SH-SY5Y (cell line): ENCODE data around the gene LMF1.

Source experiments
- GATA2 ChIP-seq: IDR thresholded peaks from 2 replicates; pipeline ENCODE4 v1.6.1; 2011; ENCODE audit warnings: mild to moderate bottlenecking, low read depth, low read length
- GATA3 ChIP-seq: IDR thresholded peaks from 2 replicates; pipeline ENCODE4 v1.6.1; 2011; ENCODE audit warnings: low read depth, mild to moderate bottlenecking, low read length, moderate library complexity

DNA sequence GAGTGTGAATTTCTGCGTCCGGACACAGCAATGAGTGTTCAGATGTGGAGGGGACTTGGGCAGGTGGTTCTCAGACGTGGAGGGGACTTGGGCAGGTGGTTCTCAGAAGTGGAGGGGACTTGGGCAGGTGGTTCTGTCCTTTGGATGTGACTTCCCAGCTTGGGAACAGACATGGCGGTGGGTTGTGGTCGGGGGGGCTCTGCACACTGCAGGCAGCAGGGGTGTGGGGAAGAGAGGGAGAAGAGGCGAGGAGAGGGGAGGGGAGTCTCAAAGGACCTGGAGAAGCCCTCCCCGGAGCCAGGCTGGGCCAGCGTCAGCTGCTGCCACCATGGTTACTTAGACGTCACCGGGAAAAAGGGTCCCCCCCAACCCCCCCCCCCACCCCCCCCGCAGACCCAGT lies 20.6 kb upstream of the LMF1 start:
- TF ChIP-seq GATA2 = no peak
- TF ChIP-seq GATA3 = no peak
